H1 (cell line): ENCODE measurements around the gene SSH2. TPM values are rescaled to one million over a fixed set of nuclear protein-coding genes. Genes with fewer than 3 reads are reported as not detected.

Source experiments
- BACH1 ChIP-seq: IDR thresholded peaks from 2 replicates; pipeline ENCODE4 v1.6.1; 2012; ENCODE audit warnings: low read length, improper control_type of control experiment
- CEBPB ChIP-seq: IDR thresholded peaks from 2 replicates; pipeline ENCODE4 v1.6.1; 2012; ENCODE audit warnings: low read depth, low read length
- CREB1 ChIP-seq: IDR thresholded peaks from 2 replicates; pipeline ENCODE4 v1.6.1; 2012; ENCODE audit warnings: inconsistent platforms
- POLR2A ChIP-seq, 2 experiments: IDR thresholded peaks; 1 replicate in 1 of 2; 2 replicates in 1 of 2; pipeline ENCODE4 v1.6.1; 2011; ENCODE audit warnings: low read depth in 2 of 2, low read length in 2 of 2, mild to moderate bottlenecking in 2 of 2; ENCODE audit errors: control extremely low read depth in 1 of 2
- RBBP5 ChIP-seq: IDR thresholded peaks from 2 replicates; pipeline ENCODE4 v1.7.1; 2012; ENCODE audit warnings: low read depth, mild to moderate bottlenecking, inconsistent platforms, low read length, moderate library complexity, borderline replicate concordance
- SIX5 ChIP-seq: IDR thresholded peaks from 2 replicates; pipeline ENCODE4 v1.6.1; 2011; ENCODE audit warnings: mild to moderate bottlenecking, low read depth, low read length
- polyA plus RNA-seq, 7 experiments: library from polyadenylated mRNA; depleted of rRNA in 3 of 7; stranded (reverse) in 5 of 7; unstranded in 2 of 7; fragments of >200 nt in 5 of 7; fragments of 200-250 nt in 2 of 7; gene quantifications; 1 replicate in 5 of 7; 2 replicates in 1 of 7; 4 replicates in 1 of 7; pipeline versions ENCODE4 v1.2.1 to v1.2.3, GENCODE V29; 2011 to 2013; ENCODE audit warnings: missing spikeins in 2 of 7, mixed read lengths in 2 of 7
- total RNA-seq: library from RNA; stranded (reverse); fragmentation: NEBNext Ultra II Directional; extraction: Animal tissue kit (Norgen Biotek cat#: 25700); gene quantifications from 2 replicates; pipeline ENCODE4 v1.2.1, GENCODE V29; 2021
- TF ChIP-seq, protein P1 (sequence below): IDR thresholded peaks from 2 replicates; pipeline ENCODE4 v1.6.1; 2012; ENCODE audit warnings: low read length, inconsistent platforms
- TF ChIP-seq, protein P2 (sequence below), 3 experiments: IDR thresholded peaks; 1 replicate in 2 of 3; 2 replicates in 1 of 3; pipeline versions ENCODE4 v1.5.1 to v1.6.1; 2011; ENCODE audit warnings: low read length in 3 of 3, mild to moderate bottlenecking in 3 of 3, inconsistent platforms in 2 of 3, low read depth in 1 of 3, moderate library complexity in 1 of 3; ENCODE audit not compliant: insufficient read depth in 1 of 3; ENCODE audit errors: control extremely low read depth in 1 of 3

Gene SSH2
- total and polyA plus RNA-seq, 2 of the 8 experiments (the other 6 are each of a cell fraction or from before 2014, with no cell fraction given), result 5.2 to 15.9 TPM

DNA sequence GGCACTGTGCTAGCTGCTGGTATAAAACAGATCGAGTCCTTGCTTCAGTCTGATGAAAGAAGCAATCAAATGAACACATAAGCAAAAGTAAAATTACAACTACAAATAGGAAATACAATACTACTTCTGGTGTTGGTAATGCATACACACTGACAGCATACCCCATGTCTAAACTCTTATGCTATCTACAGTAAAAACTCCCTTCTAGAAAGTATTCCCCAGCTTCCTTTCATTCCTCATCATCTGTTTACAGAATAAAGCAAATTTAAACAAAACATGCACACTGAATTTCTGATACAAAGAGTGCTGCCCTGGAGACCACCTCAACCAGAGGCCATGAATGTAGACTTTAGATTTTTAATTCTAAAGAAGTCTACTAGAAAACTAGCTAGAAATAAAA lies 109.6 kb downstream of the SSH2 start (continued):
- TF ChIP-seq, protein P1, sequence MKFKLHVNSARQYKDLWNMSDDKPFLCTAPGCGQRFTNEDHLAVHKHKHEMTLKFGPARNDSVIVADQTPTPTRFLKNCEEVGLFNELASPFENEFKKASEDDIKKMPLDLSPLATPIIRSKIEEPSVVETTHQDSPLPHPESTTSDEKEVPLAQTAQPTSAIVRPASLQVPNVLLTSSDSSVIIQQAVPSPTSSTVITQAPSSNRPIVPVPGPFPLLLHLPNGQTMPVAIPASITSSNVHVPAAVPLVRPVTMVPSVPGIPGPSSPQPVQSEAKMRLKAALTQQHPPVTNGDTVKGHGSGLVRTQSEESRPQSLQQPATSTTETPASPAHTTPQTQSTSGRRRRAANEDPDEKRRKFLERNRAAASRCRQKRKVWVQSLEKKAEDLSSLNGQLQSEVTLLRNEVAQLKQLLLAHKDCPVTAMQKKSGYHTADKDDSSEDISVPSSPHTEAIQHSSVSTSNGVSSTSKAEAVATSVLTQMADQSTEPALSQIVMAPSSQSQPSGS, result no peak
- TF ChIP-seq, protein P2, sequence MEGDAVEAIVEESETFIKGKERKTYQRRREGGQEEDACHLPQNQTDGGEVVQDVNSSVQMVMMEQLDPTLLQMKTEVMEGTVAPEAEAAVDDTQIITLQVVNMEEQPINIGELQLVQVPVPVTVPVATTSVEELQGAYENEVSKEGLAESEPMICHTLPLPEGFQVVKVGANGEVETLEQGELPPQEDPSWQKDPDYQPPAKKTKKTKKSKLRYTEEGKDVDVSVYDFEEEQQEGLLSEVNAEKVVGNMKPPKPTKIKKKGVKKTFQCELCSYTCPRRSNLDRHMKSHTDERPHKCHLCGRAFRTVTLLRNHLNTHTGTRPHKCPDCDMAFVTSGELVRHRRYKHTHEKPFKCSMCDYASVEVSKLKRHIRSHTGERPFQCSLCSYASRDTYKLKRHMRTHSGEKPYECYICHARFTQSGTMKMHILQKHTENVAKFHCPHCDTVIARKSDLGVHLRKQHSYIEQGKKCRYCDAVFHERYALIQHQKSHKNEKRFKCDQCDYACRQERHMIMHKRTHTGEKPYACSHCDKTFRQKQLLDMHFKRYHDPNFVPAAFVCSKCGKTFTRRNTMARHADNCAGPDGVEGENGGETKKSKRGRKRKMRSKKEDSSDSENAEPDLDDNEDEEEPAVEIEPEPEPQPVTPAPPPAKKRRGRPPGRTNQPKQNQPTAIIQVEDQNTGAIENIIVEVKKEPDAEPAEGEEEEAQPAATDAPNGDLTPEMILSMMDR (IDR thresholded peaks at IDR 0.05; ENCODE audit: control extremely low read depth in 1 of 3, insufficient read depth in 1 of 3, low read depth in 1 of 3, low read length in 3 of 3), result no peak
- TF ChIP-seq BACH1 (no peak), POLR2A (IDR thresholded peaks at IDR 0.05; ENCODE audit: control extremely low read depth in 1 of 2, low read depth in 2 of 2, low read length in 2 of 2) (no peak), CEBPB (no peak), RBBP5 (no peak), SIX5 (no peak), CREB1 (no peak)
